OCI-LY1 (cell line): Measurements from ENCODE around the gene PRSS22.

Experiments
- H2AFZ ChIP-seq: fragments of 200-600 bp; sonication (generic), shearing (Covaris generic); 2 replicates; pipeline ENCODE4 v1.6.0; 2014; ENCODE audit warnings: antibody characterized with exemption, mild to moderate bottlenecking, low read length
- H3F3A ChIP-seq: fragments of 200-600 bp; sonication (generic), shearing (Covaris generic); 2 replicates; pipeline ENCODE4 v1.6.0; 2014; ENCODE audit warnings: mild to moderate bottlenecking, antibody characterized with exemption, low read length, moderate library complexity; ENCODE audit not compliant: insufficient read depth
- H3K27ac ChIP-seq: fragments of 200-600 bp; sonication (generic); 2 replicates; pipeline ENCODE4 v1.5.1; 2014; ENCODE audit warnings: low read length, mixed run types, mild to moderate bottlenecking, low read depth; ENCODE audit not compliant: poor library complexity, severe bottlenecking
- H3K27me3 ChIP-seq: fragments of 200-600 bp; sonication (generic); 2 replicates; pipeline ENCODE4 v1.6.0; 2014; ENCODE audit warnings: antibody characterized with exemption, mild to moderate bottlenecking, low read length, moderate library complexity; ENCODE audit not compliant: insufficient read depth
- H3K36me3 ChIP-seq: fragments of 200-600 bp; sonication (generic); 2 replicates; pipeline ENCODE4 v1.6.1; 2014; ENCODE audit warnings: mild to moderate bottlenecking, antibody characterized with exemption, low read length, moderate library complexity, mixed read lengths; ENCODE audit not compliant: insufficient read depth
- H3K4me1 ChIP-seq: fragments of 200-600 bp; sonication (generic); 2 replicates; pipeline ENCODE4 v1.5.1; 2014; ENCODE audit warnings: mild to moderate bottlenecking, low read length, moderate library complexity; ENCODE audit not compliant: insufficient read depth, severe bottlenecking
- H3K4me2 ChIP-seq: fragments of 200-600 bp; sonication (generic), shearing (Covaris generic); 2 replicates; pipeline ENCODE4 v1.6.1; 2014; ENCODE audit warnings: low read length
- H3K4me3 ChIP-seq: fragments of 200-600 bp; sonication (generic); 2 replicates; pipeline ENCODE4 v1.5.1; 2014; ENCODE audit warnings: low read length, low read depth, mild to moderate bottlenecking, mixed read lengths; ENCODE audit not compliant: poor library complexity, severe bottlenecking
- H3K79me2 ChIP-seq: fragments of 200-600 bp; shearing (Covaris generic); 2 replicates; pipeline ENCODE4 v1.6.1; 2016; ENCODE audit warnings: mixed run types, low read length, mixed read lengths; ENCODE audit not compliant: insufficient read depth
- H3K9ac ChIP-seq: fragments of 200-600 bp; sonication (generic), shearing (Covaris generic); 2 replicates; pipeline ENCODE4 v1.6.1; 2014; ENCODE audit warnings: mild to moderate bottlenecking, low read length, mixed read lengths
- H3K9me2 ChIP-seq: fragments of 200-600 bp; sonication (generic), shearing (Covaris generic); 2 replicates; pipeline ENCODE4 v1.6.1; 2014; ENCODE audit warnings: low read depth, mild to moderate bottlenecking, low read length, mixed read lengths
- H3K9me3 ChIP-seq: fragments of 200-600 bp; shearing (Covaris generic); 2 replicates; pipeline ENCODE4 v1.6.1; 2014; ENCODE audit warnings: low read length, mixed read lengths
- H4K20me1 ChIP-seq: fragments of 200-600 bp; sonication (generic), shearing (Covaris generic); 2 replicates; pipeline ENCODE4 v1.6.0; 2016; ENCODE audit warnings: mild to moderate bottlenecking, low read length; ENCODE audit not compliant: insufficient read depth
- EZH2 ChIP-seq: fragments of 200-600 bp; sonication (generic), shearing (Covaris generic); IDR thresholded peaks from 2 replicates; pipeline ENCODE4 v1.8.0; 2017; ENCODE audit warnings: borderline replicate concordance, mixed run types, mild to moderate bottlenecking, antibody characterized with exemption, low read length, moderate library complexity, mixed read lengths
- TF ChIP-seq, protein P1 (sequence below): fragments of 200-600 bp; sonication (generic), shearing (Covaris generic); IDR thresholded peaks from 2 replicates; pipeline ENCODE4 v1.5.1; 2017; ENCODE audit warnings: mild to moderate bottlenecking, antibody characterized with exemption, low read length, moderate library complexity, mixed read lengths

PRSS22 gene

DNA sequence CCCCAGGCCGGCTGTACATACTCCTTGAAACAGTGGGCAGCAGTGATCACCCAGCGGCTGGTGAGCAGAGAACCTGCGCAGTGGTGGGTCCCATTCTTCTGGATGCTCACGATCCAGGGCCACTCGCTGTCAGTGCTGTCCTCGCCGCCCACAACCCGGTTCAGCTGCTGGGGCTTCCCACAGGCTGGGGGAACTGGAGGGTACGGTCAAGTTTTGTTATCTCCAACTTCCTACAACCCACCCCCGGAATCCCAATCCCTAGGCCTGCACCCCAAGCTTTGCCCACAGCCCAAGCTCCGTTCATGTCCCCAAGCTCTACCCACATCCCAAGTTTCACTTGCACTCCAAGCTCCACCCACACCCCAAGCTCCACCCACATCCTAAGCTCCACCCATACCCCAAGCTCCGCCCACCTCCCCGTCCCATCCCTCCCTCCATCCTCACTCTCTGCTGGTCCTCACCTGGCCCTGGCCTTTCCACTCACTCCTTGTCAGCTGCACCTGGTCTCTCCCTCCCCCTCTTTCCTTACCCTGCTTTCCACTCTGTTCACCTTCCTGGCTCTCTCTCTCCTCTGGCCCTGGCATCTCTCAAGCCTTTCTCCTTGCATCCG lies 1.8 kb downstream of the PRSS22 start:
- no peak for TF ChIP-seq EZH2
- TF ChIP-seq, protein P1, sequence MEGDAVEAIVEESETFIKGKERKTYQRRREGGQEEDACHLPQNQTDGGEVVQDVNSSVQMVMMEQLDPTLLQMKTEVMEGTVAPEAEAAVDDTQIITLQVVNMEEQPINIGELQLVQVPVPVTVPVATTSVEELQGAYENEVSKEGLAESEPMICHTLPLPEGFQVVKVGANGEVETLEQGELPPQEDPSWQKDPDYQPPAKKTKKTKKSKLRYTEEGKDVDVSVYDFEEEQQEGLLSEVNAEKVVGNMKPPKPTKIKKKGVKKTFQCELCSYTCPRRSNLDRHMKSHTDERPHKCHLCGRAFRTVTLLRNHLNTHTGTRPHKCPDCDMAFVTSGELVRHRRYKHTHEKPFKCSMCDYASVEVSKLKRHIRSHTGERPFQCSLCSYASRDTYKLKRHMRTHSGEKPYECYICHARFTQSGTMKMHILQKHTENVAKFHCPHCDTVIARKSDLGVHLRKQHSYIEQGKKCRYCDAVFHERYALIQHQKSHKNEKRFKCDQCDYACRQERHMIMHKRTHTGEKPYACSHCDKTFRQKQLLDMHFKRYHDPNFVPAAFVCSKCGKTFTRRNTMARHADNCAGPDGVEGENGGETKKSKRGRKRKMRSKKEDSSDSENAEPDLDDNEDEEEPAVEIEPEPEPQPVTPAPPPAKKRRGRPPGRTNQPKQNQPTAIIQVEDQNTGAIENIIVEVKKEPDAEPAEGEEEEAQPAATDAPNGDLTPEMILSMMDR = no peak
- H3K36me3 ChIP-seq = no peaks in the 10 kb centered on the region

DNA sequence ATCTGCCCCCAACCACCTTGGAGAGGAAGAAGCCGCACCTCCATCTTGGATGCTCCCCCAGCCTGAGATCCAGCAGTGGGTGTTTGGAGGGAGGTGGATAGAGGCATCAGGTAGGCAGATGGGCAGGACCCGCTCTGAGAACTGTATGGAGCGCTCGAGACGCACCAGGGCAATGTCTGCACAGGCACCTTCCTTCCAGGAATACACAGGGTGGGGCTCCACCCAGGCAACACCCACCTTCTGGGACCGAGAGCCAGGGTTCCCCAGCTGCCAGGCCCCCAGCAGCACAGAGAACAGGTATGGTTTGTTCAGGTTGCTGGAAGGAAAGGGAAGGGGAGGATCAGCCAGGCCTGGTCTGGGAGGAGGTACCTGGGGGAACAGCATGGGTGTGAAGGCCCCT lies 2.4 kb downstream of the PRSS22 start:
- no peaks in the 10 kb centered on the region for H3K36me3 ChIP-seq
- H4K20me1 ChIP-seq = no peaks in the 10 kb centered on the region
- no peaks in the 10 kb centered on the region; the same call in 1 of the 2 replicates for H3K27me3 ChIP-seq
- H3K79me2 ChIP-seq = no peaks in the 10 kb centered on the region
- no peaks in the 10 kb centered on the region for H3K9me3 ChIP-seq
- H3K4me3 ChIP-seq = no peak overlapping the region
- H3K9ac ChIP-seq = no peak overlapping the region
- no peak overlapping the region for H3K4me2 ChIP-seq
- H2AFZ ChIP-seq = no peak overlapping the region
- no peaks in the 10 kb centered on the region for H3K4me1 ChIP-seq
- H3K9me2 ChIP-seq = no peaks in the 10 kb centered on the region
- TF ChIP-seq, protein P1 = no peak
- no peak for TF ChIP-seq EZH2
- H3F3A ChIP-seq = no peaks in the 10 kb centered on the region
- no peak overlapping the region for H3K27ac ChIP-seq

More for the DNA sequence above, 1.8 kb downstream of the PRSS22 start:
- no peak overlapping the region for H2AFZ ChIP-seq
- H3K9me3 ChIP-seq = no peaks in the 10 kb centered on the region
- H3K9ac ChIP-seq = no peak overlapping the region
- H3K79me2 ChIP-seq = no peaks in the 10 kb centered on the region
- no peak overlapping the region for H3K4me2 ChIP-seq
- H3K27me3 ChIP-seq = no peaks in the 10 kb centered on the region; the same call in 1 of the 2 replicates
- no peaks in the 10 kb centered on the region for H3K9me2 ChIP-seq
- H4K20me1 ChIP-seq = no peaks in the 10 kb centered on the region
- H3K27ac ChIP-seq = no peak overlapping the region
- H3K4me1 ChIP-seq = no peaks in the 10 kb centered on the region
- H3K4me3 ChIP-seq = no peak overlapping the region
- H3F3A ChIP-seq = no peaks in the 10 kb centered on the region

DNA sequence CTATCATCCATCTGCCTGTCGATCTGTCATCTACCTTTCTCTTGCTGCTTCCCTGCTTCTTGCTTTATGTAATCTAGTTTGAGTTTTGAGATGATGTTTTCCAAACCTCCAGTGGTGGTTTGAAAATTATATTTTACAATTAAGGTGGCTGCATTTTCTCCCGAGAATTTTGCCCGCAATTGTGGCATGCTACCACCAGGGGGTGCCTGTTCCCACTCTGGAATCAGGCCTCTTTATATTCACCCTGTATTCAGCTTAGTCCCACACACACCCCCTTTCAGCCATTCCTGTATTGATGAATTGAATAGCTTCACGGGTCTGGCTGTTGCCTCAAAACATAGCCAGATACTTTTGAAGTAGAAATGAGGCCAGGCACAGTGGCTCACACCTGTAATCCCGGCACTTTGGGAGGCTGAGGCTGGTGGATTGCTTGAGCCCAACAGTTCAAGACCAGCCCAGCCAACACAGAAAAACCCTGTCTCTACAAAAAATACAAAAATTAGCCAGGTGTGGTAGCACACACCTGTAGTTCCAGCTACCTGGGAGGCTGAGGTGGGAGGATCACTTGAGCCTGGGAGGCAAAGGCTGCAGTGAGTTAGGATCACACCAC lies 3.2 kb downstream of the PRSS22 start:
- Histone ChIP-seq H3K9ac (no peak overlapping the region), H3K79me2 (no peaks in the 10 kb centered on the region), H3K9me3 (no peaks in the 10 kb centered on the region), H3K4me2 (no peak overlapping the region), H4K20me1 (no peaks in the 10 kb centered on the region), H3K9me2 (no peaks in the 10 kb centered on the region), H3K27me3 (no peaks in the 10 kb centered on the region; the same call in 1 of the 2 replicates), H3F3A (no peaks in the 10 kb centered on the region), H2AFZ (no peak overlapping the region), H3K27ac (no peak overlapping the region), H3K4me1 (no peaks in the 10 kb centered on the region), H3K36me3 (no peaks in the 10 kb centered on the region), H3K4me3 (no peak overlapping the region)
- no peak for TF ChIP-seq EZH2
- TF ChIP-seq, protein P1 = peak; percentile 68
